ENCODE measurements around the gene FAM221B. TPM values are rescaled to one million over a fixed set of nuclear protein-coding genes. Genes with fewer than 3 reads are reported as not detected.

Gene FAM221B, protein sequence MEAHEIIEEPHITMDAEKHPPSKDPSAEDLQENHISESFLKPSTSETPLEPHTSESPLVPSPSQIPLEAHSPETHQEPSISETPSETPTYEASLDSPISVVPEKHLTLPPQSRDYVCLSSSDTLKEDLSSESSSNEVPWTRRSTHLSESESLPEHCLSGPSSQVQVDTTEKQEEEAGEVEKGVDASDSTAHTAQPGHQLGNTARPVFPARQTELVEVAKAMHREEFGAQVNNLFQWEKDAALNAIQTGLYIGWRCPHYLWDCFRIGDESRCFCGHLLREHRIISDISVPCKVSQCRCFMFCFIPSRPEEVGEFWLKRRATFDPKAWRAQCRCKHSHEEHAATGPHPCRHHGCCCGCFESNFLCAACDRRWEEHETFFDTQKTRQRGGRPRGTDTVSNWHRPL
- not detected in 2 replicates for total RNA-seq

DNA sequence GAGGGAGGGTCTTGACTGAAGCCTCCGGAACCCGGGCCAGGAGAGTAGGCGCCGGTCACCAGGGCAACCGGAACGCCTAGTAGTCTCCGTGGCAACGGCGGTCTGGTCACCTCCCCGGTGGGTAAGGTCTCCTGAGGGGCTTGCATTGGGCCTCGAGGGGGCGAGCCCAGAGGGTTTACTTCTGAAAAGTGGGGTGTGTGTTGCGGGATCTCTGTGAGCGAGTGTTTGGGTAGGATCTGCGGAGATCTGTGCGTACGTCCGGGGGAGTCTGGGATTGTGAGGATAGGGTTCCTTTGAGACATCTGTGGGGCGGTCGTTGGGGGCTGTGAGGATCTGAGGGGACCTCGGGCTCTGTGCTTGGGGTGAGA, at the start of gene FAM221B:
TSS of gene FAM221B (minus strand) at position 17 of the 368 bp plus-strand sequence. CDS start 2,571 bp downstream, outside the sequence.

DNA sequence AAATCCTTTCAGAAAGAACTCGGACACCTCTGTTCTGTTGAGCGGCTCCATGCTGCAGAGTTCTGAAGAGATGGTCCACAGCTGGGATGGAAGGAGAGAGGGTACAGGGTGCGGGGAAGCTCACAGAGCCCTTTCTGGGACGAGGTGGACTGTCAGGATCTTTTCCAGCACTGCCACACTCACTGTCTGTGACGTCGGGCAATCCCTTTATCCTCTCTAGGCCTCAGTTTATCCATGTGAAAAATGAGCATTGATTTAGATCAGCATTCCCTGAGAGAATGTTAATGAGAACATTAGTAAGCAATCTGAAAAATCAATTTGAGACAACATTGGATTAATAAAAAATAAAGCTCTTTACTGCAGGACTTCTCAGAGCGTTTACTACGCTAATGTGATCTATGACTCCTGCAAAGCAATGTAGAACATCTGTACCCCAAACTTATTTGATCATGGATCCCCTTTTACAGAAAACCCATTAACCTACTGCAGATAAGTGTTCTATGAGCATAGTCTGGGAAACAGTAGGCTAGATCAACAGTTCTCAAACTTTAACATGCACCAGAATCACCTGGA, 41.9 kb upstream of the FAM221B start, which contains the start of gene OR13J1:
TSS of gene OR13J1 (minus strand) at position 51 of the 573 bp plus-strand sequence. CDS start at position 51, 0 bp downstream.

DNA sequence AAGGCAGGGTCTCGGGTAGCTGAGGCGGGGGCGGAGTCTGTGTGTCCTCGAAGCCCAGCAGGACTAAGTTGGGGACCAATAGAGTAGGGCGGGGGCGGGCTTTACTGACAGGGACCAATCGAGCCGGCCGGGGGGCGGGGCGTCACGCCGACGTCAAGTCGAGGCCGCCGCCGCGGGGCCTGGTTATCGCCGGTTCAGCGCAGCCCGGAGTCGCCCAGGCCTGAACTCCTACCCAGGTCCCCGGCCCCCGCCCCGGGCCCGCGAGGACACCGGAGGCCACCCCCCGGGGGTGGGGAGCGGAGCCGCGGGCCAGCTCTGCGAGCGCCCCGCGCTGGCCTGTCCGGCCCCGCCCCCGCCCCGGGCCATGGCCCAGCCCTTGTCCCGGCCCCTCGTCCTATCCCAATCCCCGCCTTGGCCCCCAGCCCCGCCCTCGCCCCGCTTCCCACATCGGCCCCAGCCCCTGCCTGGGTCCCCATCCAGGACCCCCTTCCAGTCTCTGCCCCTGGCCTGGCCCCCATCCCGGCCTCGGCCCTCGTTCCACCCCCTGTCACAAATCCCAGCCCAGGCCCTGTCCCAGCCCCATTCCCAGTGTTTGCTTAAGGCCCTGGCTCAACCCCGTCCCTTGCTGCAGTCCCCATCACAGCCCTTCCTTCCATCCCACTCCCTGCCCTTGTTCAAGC, 692 bp upstream of the FAM221B start, which contains the start of gene TMEM8B:
TSS of gene TMEM8B (plus strand) at position 145 of the 680 bp plus-strand sequence. CDS start at position 365, 220 bp downstream.

DNA sequence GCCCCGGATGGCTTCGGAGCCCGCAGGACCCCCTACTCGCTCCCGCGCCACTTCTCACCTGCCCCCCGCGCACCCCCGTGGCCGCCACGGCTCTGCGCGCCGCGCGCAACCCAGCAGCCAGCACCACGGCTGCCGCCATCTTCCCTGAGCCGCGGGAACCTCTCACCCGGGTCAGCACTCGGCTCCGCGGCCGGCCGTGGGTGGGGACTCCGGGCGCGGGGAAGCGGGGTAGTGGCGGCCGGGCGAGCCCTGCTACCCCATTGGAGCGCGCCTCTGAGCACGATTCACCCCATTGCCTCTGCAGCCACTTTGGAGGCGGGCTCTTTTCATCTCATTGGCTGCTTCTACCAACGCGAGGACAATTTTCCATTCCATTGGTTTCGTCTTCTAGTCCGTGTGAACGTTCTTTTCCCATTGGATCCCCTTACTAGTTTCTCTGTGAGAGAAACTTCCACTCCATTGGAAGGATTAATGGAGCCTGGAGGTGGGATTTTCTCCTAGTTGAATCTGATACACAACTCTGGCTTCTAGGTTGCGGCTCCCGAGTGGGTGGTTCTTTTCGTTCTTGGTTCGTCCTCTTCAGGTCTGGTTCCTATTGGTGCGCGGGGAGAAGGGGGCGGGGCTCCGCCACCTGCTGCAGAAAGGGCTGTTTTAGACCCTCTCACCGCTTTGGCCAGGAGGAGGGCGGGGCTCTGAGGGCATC, 13.5 kb downstream of the FAM221B start, which contains the start of gene HINT2:
TSS of gene HINT2 (minus strand) at position 202 of the 703 bp plus-strand sequence. CDS start at position 139, 63 bp downstream.

DNA sequence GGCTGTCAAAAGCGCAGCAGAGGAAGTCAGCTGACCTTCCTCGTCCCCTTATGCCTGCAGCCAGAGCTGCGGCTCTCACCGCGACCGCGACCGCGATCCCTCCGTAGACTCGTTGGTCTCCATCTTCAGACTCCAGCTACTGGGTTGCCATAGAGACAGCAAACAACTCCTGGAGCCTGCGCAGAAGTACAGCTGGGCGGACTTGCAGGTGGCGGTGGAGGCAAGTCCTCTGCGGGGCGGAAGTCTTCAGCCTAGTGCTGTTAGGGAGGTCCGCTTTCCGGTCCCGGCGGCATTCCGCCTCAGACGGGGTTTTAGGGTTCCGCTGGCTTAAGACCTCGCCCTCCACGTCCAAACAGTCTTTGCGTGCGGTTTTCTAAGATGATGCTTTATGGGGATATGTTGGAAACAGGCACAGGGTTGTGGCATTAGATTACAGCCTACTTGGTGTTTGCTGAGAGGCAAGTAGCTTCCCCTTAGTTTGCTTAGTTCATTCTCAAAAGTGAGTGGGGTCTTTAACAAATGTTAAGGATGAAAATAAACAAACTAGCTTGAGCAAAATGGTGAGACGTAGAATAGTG, 16.4 kb downstream of the FAM221B start, which contains the start of gene SPAG8:
TSS of gene SPAG8 (minus strand) at position 238 of the 578 bp plus-strand sequence. CDS start at position 123, 115 bp downstream.

DNA sequence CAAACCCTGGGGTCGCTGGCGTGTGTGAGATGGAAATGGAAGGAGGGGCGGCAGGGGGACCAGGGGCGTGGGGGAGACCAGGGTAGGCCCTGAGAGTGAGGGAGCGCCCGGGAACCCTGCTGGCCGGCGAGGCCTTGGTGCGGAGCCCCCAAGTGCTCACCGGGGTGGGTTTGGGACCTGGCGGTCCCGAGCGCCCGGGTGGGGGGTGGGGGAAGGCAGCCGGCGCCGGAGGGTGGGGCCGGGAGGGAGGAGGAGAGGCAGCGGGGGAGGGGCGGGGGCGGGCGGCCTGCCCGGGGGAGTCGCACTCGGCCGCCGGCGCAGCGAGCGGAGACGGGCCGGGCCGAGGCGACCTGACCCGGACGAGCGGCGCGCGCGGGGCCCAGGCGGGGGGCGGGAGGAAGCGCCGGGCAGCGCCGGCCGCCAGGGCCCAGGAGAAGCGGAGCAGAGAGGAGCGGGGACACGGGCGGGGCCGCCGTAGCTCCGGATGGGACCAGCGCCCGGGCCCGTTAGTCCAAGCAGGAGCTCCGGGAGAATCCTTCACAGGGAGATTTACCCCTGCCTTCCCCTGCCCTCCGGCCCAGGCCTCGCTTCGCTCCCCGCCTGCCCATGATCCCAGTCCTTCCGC, 37.1 kb downstream of the FAM221B start, which contains the start of gene NPR2:
TSS of gene NPR2 (plus strand) at position 295 of the 625 bp plus-strand sequence. CDS start 818 bp downstream, outside the sequence.

Small RNAs within 50 kb of the gene (small RNA-seq; reads per million reads assigned to genes)
- gene HINT2, result not detected

Other genes with a start within 250 kb of the FAM221B start
- 12.5 and 18.9 TPM in 2 replicates for gene TESK1, start 223.5 kb downstream of the FAM221B start, total RNA-seq
- 2.7 and 2.8 TPM in 2 replicates for gene CD72, start 210.3 kb downstream of the FAM221B start, total RNA-seq
- gene SIT1, start 177.8 kb downstream of the FAM221B start, total RNA-seq, result 0.39 and 0.43 TPM in 2 replicates
- 17,926 and 21,117 TPM in 2 replicates for gene RMRP, start 170.7 kb downstream of the FAM221B start, total RNA-seq
- gene CCDC107, start 170.4 kb downstream of the FAM221B start, total RNA-seq, result 9.9 and 14.6 TPM in 2 replicates
- 0.39 and 5.5 TPM in 2 replicates for gene ARHGEF39, start 163.5 kb downstream of the FAM221B start, total RNA-seq
- 0.86 and 2.2 TPM in 2 replicates for gene CA9, start 154.8 kb downstream of the FAM221B start, total RNA-seq
- 755 and 824 TPM in 2 replicates for gene TPM2, start 138.8 kb downstream of the FAM221B start, total RNA-seq
- 275 and 305 TPM in 2 replicates for gene TLN1, start 96.5 kb downstream of the FAM221B start, total RNA-seq
- 62.1 and 68.7 TPM in 2 replicates for gene CREB3, start 96.1 kb downstream of the FAM221B start, total RNA-seq
- gene GBA2, start 79.5 kb downstream of the FAM221B start, total RNA-seq, result 25.0 and 31.8 TPM in 2 replicates
- 20.2 and 22.1 TPM in 2 replicates for gene RGP1, start 79.4 kb downstream of the FAM221B start, total RNA-seq
- gene MSMP, start 74.5 kb downstream of the FAM221B start, total RNA-seq, result 1.4 and 11.6 TPM in 2 replicates
- 29.2 and 38.3 TPM in 2 replicates for gene NPR2, start 37.1 kb downstream of the FAM221B start, total RNA-seq
- 0.52 and 1.2 TPM in 2 replicates for gene SPAG8, start 16.5 kb downstream of the FAM221B start, total RNA-seq
- 15.3 and 19.1 TPM in 2 replicates for gene HINT2, start 13.7 kb downstream of the FAM221B start, total RNA-seq
- 4.4 and 4.5 TPM in 2 replicates for gene TMEM8B, start 496 bp upstream of the FAM221B start, total RNA-seq
- not detected in 2 replicates for gene OR13J1, start 41.7 kb upstream of the FAM221B start, total RNA-seq
- 4.7 and 5.9 TPM in 2 replicates for gene HRCT1, start 77.5 kb upstream of the FAM221B start, total RNA-seq
- 0.26 and 0.54 TPM in 2 replicates for gene SPAAR, start 80.8 kb upstream of the FAM221B start, total RNA-seq
- 0.39 and 0.43 TPM in 2 replicates for gene OR2S2, start 129.4 kb upstream of the FAM221B start, total RNA-seq
- gene RECK, start 208.2 kb upstream of the FAM221B start, total RNA-seq, result 117 and 126 TPM in 2 replicates

Data from articular chondrocyte of knee joint (primary cell).